Muscle of leg (tissue), 11 donors: ENCODE measurements around the gene CDYL2. TPM values are rescaled to one million over a fixed set of nuclear protein-coding genes. Genes with fewer than 3 reads are reported as not detected.
"Not testable (repeated sequence)": the region's sequence is repeated elsewhere in the genome, so short reads cannot be mapped to it uniquely, and the experiment has no call there.

Source experiments
- DNase-seq: peaks from one replicate; pipeline ENCODE4 v3.0.0; 2013
- H3K27ac ChIP-seq: one replicate; pipeline ENCODE4 v1.5.1; 2013; ENCODE audit warnings: mild to moderate bottlenecking, low read length, control low read depth
- H3K27me3 ChIP-seq: one replicate; pipeline ENCODE4 v1.6.1; 2013; ENCODE audit warnings: low read length; ENCODE audit not compliant: control insufficient read depth, insufficient read depth
- H3K36me3 ChIP-seq: one replicate; pipeline ENCODE4 v1.6.1; 2013; ENCODE audit warnings: low read length; ENCODE audit not compliant: control insufficient read depth, insufficient read depth
- H3K4me1 ChIP-seq: one replicate; pipeline ENCODE4 v1.6.1; 2013; ENCODE audit warnings: low read length; ENCODE audit not compliant: control insufficient read depth, insufficient read depth
- H3K4me3 ChIP-seq: one replicate; pipeline ENCODE4 v1.5.1; 2013; ENCODE audit warnings: low read length, control low read depth
- H3K9me3 ChIP-seq: replicated peaks from 2 replicates; pipeline ENCODE4 v1.6.1; 2013; ENCODE audit warnings: low read depth, low read length; ENCODE audit not compliant: control insufficient read depth
- WGBS: methylation state at CpG from one replicate; pipeline ENCODE4 v1.1.5; 2013; ENCODE audit warnings: missing lambda C conversion rate; ENCODE audit not compliant: insufficient coverage; 5-methylcytosine and 5-hydroxymethylcytosine counted together
- polyA plus RNA-seq, 8 donors: library from polyadenylated mRNA; unstranded; fragments of 120-200 nt; gene quantifications; one replicate each; pipeline versions ENCODE4 v1.2.1 to v1.2.3, GENCODE V29; 2013; ENCODE audit warnings: inconsistent platforms in 1 of 8, low replicate concordance in 1 of 8; ENCODE audit not compliant: insufficient read length in 8 of 8, insufficient read depth in 1 of 8
- total RNA-seq: library from RNA; stranded (reverse); fragments of 120-200 nt; gene quantifications from one replicate; pipeline ENCODE4 v1.2.4, GENCODE V29; 2013

Gene CDYL2
- total and polyA plus RNA-seq, 9 donors = 1.9 to 3.7 (median 2.6) TPM

DNA sequence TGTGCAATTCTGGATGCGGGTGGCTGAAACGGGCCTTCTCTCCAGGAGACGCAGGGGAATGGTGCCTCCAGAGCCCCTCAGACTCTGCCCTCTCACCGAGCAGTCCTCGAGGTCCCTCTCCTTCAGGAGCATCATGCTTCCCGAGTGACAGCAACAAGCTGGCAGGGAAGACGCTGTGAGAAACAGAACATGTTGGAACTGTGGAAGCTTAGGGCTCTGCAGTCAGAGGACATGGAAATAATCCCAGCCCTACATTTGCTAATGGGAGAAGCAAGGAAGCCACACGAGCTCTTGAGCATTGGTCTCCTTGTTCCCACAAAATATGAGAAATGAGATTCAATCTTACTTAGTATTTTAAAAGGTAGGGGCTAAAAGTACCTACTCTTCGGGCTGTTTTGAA lies 148.6 kb downstream of the CDYL2 start:
- Histone ChIP-seq H3K27me3 (no peaks in the 10 kb centered on the region), H3K36me3 (no peaks in the 10 kb centered on the region), H3K4me3 (no peak overlapping the region), H3K4me1 (no peaks in the 10 kb centered on the region), H3K27ac (no peak overlapping the region), H3K9me3 (peaks cover 4% of the 10 kb centered on the region)
- WGBS = 93% methylated on average over 3 of the region's 9 CpGs
- no peak for DNase-seq

DNA sequence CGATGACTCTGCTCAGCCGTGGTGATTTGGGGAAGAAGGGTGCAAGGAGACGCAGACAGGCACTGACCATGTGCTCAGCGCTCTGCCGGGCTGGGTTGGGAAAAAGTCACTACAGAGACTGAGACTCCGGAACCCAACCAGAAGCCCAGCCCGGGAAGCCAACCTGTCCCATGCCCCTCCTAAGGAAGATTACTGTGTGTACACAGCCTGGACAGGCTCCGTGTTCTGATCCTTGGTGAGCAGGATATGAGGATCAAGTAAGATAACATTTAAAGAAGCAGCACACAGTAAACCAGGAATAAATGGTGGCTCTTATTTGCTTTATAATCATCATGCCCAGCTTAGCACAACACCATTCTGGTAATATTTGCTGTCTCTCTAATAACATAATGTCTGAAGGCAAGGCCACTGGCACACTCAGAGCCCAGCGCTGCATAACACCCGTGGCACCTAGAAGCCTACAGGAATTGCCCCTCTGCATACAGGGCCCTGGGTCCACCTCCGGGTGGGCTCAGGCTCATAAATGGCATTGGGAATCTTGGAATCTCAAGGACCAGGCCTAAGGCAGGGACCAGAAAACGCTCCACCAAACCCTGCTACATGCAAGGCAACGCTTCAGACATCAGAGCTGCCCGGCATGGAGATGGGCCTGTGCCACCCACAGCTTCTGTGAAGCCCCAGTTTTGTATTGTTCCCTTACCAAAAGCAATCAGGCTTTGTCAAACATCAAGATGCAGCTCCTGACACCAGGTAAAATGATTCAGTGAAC lies 150.1 kb downstream of the CDYL2 start:
- Histone ChIP-seq H3K4me3 (no peak overlapping the region), H3K27ac (no peak overlapping the region), H3K9me3 (no peaks in the 10 kb centered on the region), H3K27me3 (no peaks in the 10 kb centered on the region), H3K4me1 (no peaks in the 10 kb centered on the region), H3K36me3 (no peaks in the 10 kb centered on the region)
- WGBS = 87% methylated on average over 12 of the region's 14 CpGs
- DNase-seq = no peak

DNA sequence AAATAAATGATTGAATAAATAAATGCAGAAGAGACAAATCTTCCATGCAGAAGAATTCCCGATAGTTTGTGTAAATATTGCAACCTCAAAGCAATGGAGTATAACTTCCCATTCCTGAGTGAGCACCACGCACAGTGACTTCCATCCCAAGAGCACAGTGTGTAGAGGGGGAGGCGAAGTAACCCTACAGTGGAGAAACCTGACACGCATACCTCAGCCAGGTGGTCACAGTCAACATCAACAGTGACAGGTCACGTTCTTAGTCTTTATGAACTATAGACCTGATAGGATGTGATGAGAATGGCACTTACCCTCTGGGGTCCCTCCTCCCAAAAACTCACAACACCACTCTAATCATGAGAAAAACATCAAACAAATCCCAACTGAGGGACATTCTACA lies 152.0 kb downstream of the CDYL2 start:
- Histone ChIP-seq H3K36me3 (no peaks in the 10 kb centered on the region), H3K4me3 (no peak overlapping the region), H3K9me3 (no peaks in the 10 kb centered on the region), H3K27ac (no peak overlapping the region), H3K4me1 (no peaks in the 10 kb centered on the region), H3K27me3 (no peaks in the 10 kb centered on the region)
- 100% methylated on average over 2 of the region's 5 CpGs for WGBS
- no peak for DNase-seq

DNA sequence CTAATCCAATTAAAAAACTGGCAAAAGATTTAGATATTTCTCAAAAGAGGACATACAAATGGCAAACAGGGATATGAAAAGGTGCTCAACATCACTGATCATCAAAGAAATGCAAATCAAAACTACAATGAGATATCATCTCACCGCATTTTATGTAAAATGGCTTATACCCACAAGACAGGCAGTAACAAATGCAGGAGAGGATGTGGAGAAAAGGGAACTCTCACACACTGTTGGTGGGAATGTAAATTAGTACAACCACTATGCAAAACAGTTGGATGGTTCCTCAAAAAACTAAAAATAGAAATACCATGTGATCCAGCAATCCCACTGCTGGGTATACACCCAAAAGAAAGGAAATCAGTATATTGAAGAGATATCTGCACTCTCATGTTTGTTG lies 154.1 kb downstream of the CDYL2 start:
- not testable (repeated sequence) for H3K4me3 ChIP-seq, H3K27me3 ChIP-seq, H3K4me1 ChIP-seq, H3K9me3 ChIP-seq, H3K27ac ChIP-seq, H3K36me3 ChIP-seq, DNase-seq
- WGBS = no CpG with 5 or more reads among the region's 1 CpG

DNA sequence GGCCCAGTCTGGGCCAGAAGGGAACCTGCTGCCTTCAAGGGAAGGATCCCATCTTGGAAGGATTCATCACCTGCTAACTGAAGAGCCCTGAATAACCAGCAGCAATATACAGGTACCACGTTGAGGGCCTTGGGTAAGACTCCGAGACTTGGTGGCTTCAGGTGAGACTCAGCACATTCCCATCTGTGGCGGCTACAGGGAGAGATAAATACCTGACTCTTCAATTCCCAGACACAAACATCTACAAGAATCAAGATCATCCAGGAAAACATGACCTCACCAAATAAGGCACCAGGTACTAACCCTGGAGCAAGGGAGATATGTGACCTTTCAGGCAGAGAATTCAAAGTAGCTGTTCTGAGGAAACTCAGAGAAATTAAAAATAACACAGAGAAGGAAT lies 164.1 kb downstream of the CDYL2 start:
- Histone ChIP-seq H3K27me3 (no peaks in the 10 kb centered on the region), H3K4me1 (no peaks in the 10 kb centered on the region), H3K9me3 (peaks cover 5% of the 10 kb centered on the region), H3K36me3 (no peaks in the 10 kb centered on the region), H3K4me3 (no peak overlapping the region), H3K27ac (no peak overlapping the region)
- DNase-seq = no peak
- WGBS = 100% methylated on average over 2 of the region's 3 CpGs

DNA sequence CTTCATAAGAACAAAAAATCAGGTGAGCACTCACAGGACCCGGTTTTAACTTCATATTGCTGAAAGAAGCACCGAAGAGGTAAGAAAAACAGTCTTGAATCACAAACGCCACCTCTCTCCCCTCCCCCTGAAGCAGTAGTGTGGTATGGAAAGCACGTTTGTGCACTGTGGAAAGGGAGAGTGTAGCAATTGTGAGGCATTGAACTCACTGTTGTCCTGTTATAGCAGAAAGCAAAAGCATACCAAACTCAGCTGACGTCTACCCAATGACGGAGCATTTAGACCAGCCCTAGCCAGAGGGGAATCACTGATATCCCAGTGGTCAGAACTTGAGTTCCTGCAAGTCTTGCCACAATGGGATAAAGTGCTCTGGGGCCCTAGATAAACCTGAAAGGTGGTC lies 164.8 kb downstream of the CDYL2 start:
- no peak for DNase-seq
- 70% methylated on average over 3 of the region's 6 CpGs for WGBS

DNA sequence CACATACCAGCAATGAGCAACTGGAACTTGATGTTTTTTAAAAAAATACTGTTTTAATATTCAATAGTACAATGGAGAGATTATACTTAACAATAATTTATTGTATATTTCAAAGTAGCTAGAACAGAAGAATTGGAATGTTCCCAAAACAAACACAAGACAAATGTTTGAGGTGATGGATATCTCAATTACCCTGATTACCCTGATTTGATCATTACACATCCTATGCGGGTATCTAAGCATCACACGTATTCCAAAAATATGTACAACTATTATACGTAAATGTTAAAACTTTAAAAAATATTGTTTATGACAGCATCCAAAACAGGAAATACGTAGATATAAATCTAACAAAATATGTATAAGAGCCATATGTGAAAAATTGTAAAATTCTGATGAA lies 166.8 kb downstream of the CDYL2 start:
- Histone ChIP-seq H3K4me3 (no peak overlapping the region), H3K36me3 (no peaks in the 10 kb centered on the region), H3K27me3 (no peaks in the 10 kb centered on the region), H3K27ac (no peak overlapping the region), H3K9me3 (no peaks in the 10 kb centered on the region), H3K4me1 (no peaks in the 10 kb centered on the region)
- no CpG with 5 or more reads among the region's 4 CpGs for WGBS
- DNase-seq = no peak

More for the DNA sequence above, 164.8 kb downstream of the CDYL2 start:
- no peaks in the 10 kb centered on the region for H3K4me1 ChIP-seq
- peaks cover 5% of the 10 kb centered on the region for H3K9me3 ChIP-seq
- H3K4me3 ChIP-seq = no peak overlapping the region
- no peaks in the 10 kb centered on the region for H3K27me3 ChIP-seq
- H3K36me3 ChIP-seq = no peaks in the 10 kb centered on the region
- H3K27ac ChIP-seq = no peak overlapping the region

DNA sequence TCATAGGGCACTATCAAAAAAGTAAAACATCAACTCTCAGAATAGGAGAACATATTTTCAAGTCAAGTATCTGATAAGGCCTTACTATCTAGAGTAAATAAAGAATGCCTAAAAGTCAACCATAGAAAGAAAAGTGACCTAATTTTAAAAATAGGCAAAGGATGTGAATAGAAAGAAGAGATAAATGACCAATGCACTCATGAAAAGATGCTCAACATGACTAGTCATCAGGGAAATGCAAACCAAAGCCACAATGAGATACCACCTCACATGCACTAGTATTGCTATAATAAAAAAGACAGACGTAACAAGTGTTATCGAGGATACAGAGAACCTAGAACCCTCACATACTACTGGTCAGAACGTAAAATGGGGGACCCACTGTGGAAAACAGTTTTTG lies 172.8 kb downstream of the CDYL2 start:
- DNase-seq = no peak
- H3K27me3 ChIP-seq = no peaks in the 10 kb centered on the region
- no CpG with 5 or more reads among the region's 3 CpGs for WGBS
- no peaks in the 10 kb centered on the region for H3K4me1 ChIP-seq
- no peaks in the 10 kb centered on the region for H3K36me3 ChIP-seq
- no peak overlapping the region for H3K4me3 ChIP-seq
- H3K27ac ChIP-seq = no peak overlapping the region
- no peaks in the 10 kb centered on the region for H3K9me3 ChIP-seq

DNA sequence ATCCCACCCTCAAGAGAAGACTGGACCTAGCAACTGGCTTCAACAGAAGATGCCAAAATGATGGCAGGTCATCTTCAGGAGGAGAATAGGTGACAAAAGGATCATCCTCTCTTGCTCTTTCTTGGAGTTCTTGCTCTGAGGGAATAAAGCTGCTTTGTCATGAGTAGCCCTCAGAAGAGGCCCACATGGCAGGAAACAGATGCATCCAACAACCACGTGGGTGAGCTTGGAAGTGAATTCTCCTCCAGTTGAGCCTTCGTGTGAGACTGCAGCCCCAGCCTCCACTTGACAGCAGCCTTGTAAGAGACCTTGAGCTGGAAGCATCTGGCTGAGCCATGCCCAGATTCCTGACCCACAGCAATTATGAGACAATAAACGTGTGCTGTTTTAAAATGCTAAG lies 176.1 kb downstream of the CDYL2 start:
- 58% methylated on average over 2 of the region's 3 CpGs for WGBS
- no peak for DNase-seq
- Histone ChIP-seq H3K4me1 (no peaks in the 10 kb centered on the region), H3K4me3 (no peak overlapping the region), H3K27me3 (no peaks in the 10 kb centered on the region), H3K36me3 (no peaks in the 10 kb centered on the region), H3K27ac (no peak overlapping the region), H3K9me3 (peaks cover 6% of the 10 kb centered on the region)

DNA sequence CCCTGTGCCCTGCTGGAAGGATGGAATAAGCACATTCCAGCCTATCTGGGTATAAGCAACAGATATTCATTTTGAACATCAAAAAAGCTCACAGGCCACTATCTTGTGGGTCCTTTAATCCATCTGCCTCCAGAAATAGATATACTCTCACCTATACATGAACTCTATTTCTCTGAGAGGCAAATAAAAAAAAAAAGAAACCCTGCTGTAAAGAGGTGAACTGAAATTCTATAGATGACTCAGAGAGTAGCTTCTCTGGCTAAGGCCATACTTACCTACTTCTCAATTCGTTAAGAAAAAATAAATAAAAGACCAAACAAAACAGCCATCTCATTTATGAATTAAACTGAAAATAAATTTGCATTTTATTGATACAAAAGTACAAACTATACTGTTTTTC lies 177.3 kb downstream of the CDYL2 start:
- no CpG with 5 or more reads among the region's 1 CpG for WGBS

DNA sequence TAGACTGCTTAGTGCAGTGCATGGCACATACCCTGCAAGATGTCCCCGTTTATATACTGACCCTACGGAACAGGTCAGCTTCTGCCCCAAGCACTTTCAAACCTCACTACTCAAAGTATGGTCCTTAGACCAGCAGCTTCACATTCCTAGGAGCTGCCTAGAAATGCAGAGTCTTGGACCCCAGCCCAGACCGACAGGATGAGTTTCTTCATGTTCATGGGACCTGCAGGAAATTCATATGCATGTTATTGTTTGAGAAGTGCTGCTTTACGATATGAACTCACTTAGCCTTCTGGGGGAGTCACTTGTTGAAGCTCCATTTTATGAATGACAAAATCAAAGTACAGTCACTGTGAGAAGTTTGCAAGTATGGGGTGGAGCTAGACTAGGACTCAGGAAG lies 181.0 kb downstream of the CDYL2 start:
- no peaks in the 10 kb centered on the region for H3K27me3 ChIP-seq
- no peaks in the 10 kb centered on the region for H3K4me1 ChIP-seq
- 35% methylated on average over 4 of the region's 4 CpGs for WGBS
- H3K36me3 ChIP-seq = no peaks in the 10 kb centered on the region
- DNase-seq = peak; percentile 23
- peaks cover 6% of the 10 kb centered on the region for H3K9me3 ChIP-seq
- H3K4me3 ChIP-seq = no peak overlapping the region
- no peak overlapping the region for H3K27ac ChIP-seq

More for the DNA sequence above, 177.3 kb downstream of the CDYL2 start:
- Histone ChIP-seq H3K9me3 (peaks cover 6% of the 10 kb centered on the region), H3K4me1 (no peaks in the 10 kb centered on the region), H3K27me3 (no peaks in the 10 kb centered on the region), H3K4me3 (no peak overlapping the region), H3K36me3 (no peaks in the 10 kb centered on the region), H3K27ac (no peak overlapping the region)
- no peak for DNase-seq
